ENCODE results near the gene EEIG1.

The EEIG1 gene

GRCh38 chr9:127974769-127975261 is 6.0 kb downstream of the EEIG1 start:
- DNase-seq (ENCODE audit: low spot score), result peak; percentile 40

GRCh38 chr9:127974001-127974768 is 6.6 kb downstream of the EEIG1 start:
- peak; percentile 11 for DNase-seq (ENCODE audit: low spot score)

DNA sequence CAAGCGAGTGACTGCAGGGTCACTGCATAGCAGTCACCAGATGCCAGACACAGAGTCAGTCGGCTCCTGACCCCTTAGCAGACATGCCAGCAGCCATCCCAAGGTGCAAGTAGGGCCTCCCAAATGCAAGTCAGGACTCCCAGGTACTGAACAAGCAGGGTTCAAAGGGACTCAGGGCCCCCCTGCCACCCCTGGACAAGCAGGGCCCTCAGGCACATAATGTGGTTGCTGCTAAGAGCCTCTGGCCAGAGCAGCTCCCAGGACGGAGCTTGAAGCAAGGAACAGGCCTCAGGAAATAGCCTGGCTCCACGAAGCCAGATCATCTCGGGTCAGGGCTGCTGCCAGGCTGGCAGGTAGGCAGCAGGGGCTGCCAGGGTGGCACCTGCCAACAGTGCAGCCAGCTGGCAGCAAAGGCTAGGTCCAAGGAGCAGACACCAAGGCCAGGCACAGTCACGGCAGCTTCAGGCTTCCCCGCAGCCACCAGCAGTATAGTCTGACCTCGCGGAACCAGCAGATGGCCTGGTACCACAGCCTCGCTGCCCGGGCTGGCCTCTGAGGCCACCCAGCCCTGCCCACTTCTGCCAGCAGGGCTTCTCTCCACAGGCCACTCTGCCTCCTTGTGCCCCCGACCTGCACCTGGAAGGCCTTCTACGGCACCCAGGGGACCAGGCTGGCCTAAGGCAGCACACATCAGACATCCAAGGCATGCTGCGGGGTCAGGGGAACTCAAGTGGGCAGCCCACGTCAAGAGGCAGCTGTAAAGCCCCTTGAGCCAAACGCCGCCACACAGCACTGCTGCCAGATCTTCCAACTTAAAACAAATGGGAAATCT is 7.4 kb downstream of the EEIG1 start:
- DNase-seq (ENCODE audit: low spot score), result peak; percentile 53

DNA sequence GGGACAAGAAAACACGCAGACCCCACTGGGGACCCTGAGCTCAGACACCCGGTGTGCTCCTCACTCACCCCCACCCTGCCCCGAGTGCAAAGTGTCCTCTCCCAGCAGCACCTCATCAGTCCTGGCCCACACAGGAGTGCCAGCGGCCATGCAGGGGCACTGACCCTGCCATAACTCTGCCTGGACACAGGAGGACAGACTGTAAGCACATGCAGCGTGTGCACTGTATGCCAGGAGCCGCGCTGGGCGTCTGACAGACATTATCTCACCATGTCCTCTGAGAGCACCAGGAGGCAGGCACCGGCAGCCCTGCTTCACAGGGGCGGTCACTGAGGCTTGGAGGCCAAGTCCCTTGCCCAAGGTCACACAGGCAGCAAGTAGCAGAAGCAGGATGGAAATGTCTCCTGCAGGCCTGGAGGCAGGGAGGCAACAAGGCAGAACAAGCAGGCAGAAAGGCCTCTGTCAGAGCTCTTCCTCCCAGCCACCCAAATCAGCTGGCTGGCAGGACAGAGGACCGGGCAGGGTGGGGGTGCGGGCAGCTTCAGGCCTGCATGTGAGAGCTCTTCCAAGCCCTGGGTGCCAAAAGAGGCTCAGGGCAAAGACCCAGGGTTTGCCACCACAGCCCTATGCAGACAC is 8.4 kb downstream of the EEIG1 start:
- peak; percentile 80 for DNase-seq (ENCODE audit: low spot score)

GRCh38 chr9:127971357-127972235 is 9.2 kb downstream of the EEIG1 start:
- peak; percentile 97 for DNase-seq (ENCODE audit: low spot score)

DNA sequence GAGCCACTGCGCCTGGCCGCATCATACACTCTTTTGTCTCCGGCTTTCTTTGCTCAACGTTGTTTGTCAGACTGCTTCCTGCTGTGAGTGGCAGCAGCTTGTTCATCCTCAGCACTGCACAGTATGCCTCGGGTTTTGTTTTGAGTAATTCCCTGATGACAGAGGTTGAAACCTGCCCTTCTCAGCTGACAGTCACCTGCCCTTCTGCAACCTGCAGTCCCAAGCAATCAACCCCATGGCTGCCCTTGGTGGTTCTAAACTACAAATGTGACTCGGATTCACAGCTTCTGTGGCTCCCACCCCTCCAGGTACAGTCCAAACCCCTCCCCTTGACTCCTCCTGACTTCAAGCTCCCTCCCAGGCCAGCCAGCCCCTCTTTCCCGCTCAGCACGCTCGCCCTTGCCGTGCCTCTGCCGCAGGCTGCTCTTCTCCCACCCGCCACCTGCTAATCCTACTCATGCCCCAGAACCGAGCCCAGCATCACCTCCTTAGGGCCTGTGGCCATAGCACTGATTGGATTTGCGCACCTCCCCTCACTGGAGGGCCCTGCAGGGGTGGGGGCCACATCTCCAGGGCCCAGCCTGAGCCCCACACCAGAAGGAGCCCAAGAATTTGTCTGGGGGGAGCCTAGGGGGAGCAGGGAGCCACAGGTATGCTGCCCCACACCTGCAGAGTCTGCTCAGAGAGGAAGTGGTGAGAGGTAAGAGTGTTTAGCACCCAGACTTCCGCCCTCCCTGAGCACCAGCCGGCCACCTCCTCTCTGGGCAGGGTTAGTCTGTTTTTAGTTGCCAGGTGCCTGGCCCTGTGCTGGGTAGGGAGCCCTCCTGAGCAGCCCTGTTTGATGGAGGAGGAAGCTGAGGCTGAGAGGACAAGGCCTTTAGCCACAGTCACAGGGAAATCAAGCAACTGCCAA is 10.1 kb downstream of the EEIG1 start:
- DNase-seq (ENCODE audit: low spot score), result peak; percentile 21

GRCh38 chr9:127968700-127969383 is 11.9 kb downstream of the EEIG1 start:
- peak; percentile 76 for DNase-seq (ENCODE audit: low spot score)

GRCh38 chr9:127968042-127968441 is 12.7 kb downstream of the EEIG1 start:
- DNase-seq (ENCODE audit: low spot score), result no peak

DNA sequence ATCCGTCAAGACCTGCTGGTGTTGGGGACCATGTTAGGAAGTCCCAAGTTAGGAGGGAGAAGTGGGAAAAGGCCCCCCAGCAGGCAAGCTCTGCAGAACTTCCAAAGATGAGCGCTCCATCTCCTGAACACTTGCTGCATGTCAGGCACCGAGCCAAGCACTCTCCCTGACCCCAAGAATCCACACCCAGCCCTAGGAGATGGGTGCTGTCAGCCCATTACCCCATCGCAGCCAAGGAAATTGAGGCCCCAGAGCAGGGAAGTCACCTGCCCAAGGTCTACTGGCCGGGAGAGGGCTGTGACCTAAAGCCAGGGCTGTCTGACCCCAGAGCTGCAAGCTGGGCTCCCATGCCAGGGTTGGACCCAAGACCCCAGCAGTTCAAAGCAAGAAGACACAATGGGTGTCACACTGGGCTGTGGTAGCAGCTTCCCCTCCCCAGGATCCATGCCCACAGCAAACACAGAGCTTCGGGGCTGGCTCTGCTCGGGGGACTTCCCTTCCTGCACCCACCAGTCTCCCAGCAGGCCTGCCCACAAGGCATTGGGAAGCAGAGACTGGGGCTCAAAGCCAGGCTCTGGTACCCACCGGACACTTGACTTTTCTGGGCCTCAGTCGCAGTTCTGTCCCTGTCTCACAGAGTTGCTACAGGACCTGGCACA is 13.5 kb downstream of the EEIG1 start:
- DNase-seq (ENCODE audit: low spot score), result no peak

- DNase-seq (ENCODE audit: low spot score), result peak; percentile 23
These were observed 14.2 kb downstream of the EEIG1 start for GRCh38 chr9:127966416-127967150.

DNA sequence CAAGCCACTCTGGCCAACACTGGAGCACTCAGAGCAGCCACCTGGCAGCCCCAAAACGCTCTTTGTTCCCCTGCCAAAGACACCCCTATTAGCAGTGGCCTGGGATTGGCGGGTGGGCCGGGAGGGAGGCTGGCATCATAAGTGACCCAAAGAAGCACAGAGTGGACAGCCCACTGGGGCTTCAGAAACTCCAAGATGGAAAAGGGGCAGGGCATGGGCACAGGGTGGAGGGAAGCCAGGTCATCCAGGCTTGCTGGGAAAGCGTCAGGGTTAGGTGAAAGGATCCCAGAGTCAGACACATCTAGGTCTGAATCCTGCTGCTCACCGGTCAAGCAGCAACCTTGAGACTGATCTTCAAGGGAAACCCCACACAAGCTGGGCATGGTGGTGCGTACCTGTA is 14.8 kb downstream of the EEIG1 start:
- DNase-seq (ENCODE audit: low spot score), result no peak

DNA sequence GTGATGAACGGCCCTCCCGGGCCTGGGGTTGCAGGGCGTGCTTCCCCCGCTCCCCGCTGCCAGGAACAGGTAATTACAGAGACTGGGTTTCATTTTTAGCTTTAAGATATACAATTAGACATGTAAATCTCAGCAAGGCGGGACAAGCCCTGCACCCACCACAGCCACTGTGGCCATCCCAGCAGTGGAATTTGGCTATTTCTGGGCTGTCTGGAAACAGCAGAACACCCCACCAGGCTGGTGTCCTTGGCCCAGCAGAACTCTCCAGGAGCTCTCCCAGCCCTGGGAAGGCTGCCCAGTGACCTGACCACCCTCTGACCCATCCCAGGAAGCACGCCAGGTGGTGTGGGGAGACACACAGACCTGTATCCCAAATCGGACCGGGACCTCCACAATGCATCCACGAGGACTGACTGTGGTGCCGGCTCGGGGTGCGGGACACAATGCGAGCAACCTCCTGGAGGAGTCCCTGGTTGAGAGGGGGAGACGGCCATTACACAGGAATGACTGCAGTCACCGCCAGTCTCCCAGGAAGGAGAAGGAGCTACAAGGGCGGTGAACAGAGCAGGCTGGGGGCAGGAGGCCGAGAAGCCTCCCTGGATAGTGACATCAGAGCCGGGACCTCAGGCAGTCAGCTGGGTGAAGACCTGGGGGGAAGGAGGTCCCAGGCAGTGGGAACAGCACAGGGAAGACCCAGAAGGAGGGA is 17.3 kb downstream of the EEIG1 start:
- no peak for DNase-seq (ENCODE audit: low spot score)

DNA sequence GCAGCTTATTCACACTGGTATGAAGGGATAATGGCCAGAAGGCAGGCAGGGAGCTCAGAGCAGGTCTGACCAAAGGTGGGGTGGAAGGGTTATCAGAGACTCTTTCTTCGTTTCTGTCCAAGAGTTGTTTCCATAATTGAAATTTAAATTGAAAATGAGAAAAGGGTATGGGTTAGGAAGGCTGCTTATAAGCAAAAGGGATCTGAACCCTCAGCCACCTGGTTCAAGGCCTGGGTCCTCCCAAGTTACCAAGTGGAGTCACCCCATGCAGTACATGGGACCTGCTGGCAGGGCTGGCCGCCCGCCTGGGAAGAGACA is 17.8 kb downstream of the EEIG1 start:
- DNase-seq (ENCODE audit: low spot score), result no peak

DNA sequence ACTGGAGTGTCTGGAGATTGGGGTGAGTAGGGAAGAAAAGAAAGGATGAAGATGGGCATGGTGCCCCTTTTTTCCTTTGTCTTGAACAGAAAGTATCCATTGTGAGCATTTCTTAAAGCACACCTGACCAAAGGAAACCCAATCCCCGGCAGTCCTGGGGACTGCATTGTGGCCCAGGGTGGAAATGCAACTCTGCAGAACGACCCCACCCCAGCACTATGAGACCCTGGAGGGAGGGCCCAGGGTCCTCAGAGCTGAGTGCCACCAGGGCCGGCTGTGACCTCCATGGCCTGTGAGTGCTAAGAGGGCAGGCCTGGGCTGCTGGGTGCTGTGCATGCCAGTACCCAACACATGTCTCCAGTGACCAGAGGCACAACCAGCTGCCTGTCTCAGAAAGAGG is 18.5 kb downstream of the EEIG1 start:
- DNase-seq (ENCODE audit: low spot score), result no peak

GRCh38 chr9:127961613-127962155 is 19.1 kb downstream of the EEIG1 start:
- DNase-seq (ENCODE audit: low spot score), result no peak

GRCh38 chr9:127961155-127961490 is 19.7 kb downstream of the EEIG1 start:
- DNase-seq (ENCODE audit: low spot score), result no peak

- DNase-seq (ENCODE audit: low spot score), result no peak
These were observed 20.2 kb downstream of the EEIG1 start for GRCh38 chr9:127960410-127961154.
